Umbilical cord (tissue), 2 donors: Measurements from ENCODE around the gene SLC12A7. TPM values are rescaled to one million over a fixed set of nuclear protein-coding genes. Genes with fewer than 3 reads are reported as not detected.

Experiments
- DNase-seq: peaks from one replicate; pipeline ENCODE4 v3.0.0-alpha.2; 2015; ENCODE audit warnings: low spot score
- total RNA-seq: library from RNA; depleted of rRNA; stranded (reverse); fragments of >200 nt; gene quantifications from one replicate; pipeline ENCODE4 v1.2.3, GENCODE V29; 2014; ENCODE audit warnings: low replicate concordance; ENCODE audit not compliant: insufficient read depth

The SLC12A7 gene
- total RNA-seq, 1 donor from 2014 or later: 5.1 TPM

DNA sequence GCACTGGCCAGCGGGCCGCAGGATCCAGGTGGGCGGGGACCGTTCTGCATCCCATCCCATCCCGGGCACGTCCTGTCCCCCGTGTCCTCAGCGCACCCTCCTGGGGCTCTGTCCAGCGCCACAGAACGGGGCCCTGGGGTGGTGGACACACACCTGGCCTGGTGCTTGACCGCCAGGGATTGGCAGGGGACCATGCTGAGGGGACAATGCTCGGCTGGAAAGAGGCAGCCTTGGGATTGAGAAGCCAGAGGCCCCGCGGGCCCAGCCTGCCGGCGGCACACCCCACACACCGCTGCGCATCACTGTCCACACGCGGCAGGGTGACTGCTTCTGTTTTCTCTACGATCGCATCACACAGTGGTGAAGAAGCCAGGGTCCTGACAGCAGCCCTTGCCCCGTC is 33.0 kb downstream of the SLC12A7 start:
- no peak for DNase-seq

GRCh38 chr5:1078206-1078605 is 33.7 kb downstream of the SLC12A7 start:
- no peak for DNase-seq

DNA sequence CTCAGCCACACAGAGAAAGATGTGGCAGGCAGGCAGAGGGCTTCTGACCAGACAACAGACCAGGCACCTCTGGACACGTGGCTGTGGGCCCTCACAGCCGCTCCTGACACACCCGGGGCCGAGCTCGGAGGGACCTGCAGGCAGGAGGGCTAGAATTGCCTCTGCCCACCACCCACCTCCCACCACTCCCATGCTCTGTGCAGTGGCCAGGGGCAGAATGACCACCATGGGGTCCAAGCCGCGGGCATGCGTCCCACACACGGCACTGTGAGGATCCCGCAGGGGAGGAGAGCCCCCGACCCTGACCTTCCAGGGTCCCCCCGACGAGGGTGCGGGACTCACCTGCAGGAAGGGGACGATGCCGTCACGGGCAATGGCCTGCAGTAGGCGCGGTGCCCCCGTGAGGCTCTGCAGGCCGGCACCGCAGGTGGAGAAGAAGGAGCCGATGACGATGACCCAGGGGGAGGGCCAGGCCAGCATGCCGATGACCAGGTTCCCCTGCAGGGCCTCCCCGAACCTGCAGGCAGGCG is 34.3 kb downstream of the SLC12A7 start:
- no peak for DNase-seq

DNA sequence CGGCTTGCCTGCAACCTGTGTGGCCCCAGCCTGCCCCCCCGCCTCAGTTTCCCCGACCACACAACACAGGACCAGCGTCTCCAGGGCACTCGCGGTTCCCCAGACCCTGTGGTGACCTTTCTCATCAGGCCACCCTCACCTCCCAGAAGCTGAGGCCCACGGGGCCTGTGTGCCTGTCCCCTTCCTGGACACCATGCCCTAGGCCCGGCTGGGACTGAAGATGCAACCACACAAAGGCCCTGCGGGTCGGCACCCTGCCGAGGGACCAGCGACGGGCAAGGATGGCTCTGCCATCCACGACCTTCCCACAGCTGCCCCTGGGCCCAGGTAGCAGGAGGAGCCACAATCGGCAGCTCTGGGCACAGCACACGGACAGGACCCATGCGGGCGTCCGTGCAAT is 34.8 kb downstream of the SLC12A7 start:
- DNase-seq: no peak

DNA sequence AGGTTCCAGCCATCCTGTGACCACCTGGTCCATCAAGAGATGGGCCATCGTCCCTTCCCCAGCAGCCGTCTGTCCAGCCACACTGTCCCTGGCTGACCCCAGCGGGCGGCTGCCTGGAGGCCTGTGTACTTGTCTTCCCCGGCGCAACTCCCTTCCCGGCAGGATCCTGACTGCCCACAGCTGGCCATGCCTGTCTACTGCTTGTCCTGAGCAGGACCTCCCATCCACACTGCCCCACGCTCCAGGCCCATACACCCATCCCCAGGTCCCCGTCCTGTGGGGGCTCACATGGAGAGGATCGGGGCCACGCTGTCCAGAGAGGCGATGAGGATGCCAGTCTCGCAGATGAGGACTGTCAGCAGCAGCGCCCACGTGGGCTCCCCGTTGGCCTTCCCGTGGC is 35.5 kb downstream of the SLC12A7 start:
- DNase-seq: no peak

DNA sequence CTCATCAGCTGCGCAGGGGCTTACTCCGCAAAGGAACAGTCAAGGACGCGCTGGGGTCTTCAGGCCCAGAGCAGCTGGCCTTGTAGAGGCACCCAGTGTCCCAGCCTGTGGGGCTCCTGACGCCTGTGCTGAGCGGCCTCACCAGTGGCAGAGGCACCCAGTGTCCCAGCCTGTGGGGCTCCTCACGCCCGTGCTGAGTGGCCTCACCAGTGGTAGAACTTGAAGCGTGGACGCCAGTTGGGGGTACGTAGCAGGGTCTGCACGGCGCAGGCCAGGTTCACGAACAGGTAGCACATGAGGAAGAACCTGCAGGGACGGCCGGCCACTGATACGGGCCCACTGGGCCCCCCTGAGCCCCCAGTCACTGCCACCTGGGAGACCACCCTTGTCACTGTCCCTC is 35.9 kb downstream of the SLC12A7 start:
- DNase-seq: no peak

DNA sequence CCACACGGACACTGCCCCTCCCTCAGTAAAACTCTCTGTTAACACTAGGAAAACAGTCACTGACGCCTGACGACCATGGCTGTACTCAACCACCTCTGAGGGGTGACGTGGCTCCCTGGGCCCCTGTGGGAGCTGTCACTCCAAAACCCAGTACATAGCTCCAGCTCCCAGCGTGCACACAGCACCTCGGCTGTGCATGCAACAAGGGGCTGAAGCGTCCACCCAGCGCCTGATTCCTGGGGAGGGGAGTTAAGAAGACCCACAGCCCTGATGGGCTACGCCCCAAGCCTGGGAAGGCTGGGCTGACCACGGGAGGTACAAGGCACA is 36.3 kb downstream of the SLC12A7 start:
- no peak for DNase-seq

DNA sequence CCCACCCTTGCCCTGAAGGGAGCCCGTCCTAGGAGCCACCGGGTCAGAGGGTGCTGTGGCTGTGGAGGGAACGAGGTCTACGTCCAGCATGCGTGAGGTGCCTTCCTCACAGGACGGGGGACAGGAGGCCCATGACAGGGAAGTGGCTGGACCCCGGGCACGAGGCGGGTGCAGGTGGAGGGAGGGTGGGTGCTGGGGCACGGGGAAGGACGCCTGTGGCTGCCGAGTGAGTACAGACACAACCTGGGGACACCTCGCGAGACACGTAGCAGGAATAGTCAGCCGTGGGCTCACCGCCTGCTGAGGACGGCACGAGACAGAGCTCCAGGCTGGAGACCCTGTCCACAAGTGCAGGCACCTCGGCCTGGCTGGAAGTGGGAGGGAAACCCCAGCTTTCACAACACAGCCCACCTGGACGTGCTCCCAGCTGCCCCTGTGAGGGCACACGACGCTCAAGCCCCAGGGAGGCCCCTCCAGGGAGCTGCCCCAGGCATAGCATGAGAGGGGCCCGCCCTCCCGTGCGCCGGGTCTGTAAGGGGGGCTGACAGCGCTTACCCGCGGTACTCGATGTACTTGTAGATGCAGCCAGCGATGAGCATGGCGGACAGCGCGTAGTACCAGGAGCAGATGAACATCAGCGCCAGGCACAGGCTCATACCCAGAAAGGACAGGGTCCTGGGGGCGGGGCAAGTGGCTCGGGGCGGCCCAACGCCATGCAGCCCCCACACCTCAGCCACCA is 36.9 kb downstream of the SLC12A7 start:
- no peak for DNase-seq

GRCh38 chr5:1074226-1074625 is 37.6 kb downstream of the SLC12A7 start:
- DNase-seq: no peak

DNA sequence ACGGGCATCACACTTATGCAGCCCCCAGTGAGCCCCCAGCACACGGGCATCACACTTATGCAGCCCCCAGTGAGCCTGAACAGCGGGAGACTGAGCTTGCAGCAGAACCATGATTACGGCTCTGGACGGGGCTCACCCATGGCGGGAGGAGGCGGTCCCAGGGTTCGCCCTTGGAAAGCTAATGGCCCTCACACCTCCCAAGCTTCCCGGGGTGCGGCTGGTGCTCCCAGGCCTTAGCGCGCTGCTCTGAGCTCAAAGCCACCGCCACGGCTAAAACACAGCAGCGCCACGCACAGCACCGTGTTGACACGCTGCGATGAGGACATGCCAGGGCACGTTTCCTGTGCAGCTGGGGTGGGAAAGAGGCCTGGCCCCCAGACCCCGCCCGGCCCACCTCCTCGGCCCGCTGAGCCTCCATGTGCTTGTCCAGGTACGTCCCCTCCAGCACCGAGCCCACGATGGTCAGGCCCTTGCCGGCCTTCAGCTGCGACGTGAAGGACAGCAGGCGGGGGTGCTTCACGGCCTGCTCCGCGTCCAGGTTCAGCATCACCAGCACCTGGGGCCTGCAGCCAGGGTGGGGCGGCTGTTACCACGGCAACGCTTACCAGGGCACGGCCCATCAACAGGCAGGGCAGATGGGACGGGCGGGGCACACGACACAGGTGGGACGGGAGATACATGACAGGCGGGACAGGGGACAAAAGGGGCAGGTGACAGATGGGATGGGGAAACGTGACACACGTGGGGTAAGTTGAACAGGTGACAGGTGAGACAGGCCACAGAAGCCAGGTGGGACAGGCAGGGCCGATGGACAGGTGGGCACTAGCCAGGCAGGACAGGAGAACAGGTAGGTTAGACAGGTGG is 38.4 kb downstream of the SLC12A7 start:
- no peak for DNase-seq

DNA sequence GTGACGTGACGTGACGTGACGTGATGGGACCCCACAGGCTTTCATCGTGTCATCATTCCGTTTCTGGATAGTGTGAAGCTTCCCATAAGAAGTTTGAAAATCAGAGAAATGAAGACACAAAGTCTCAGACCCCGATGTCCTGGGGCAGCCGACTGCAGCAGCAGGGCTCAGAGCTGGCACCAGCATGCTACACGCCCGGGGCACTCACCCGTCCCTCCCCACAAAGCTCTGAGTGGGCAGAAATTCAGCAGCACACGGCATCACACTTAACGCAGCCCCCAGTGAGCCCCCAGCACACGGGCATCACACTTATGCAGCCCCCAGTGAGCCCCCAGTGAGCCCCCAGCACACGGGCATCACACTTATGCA is 42.2 kb downstream of the SLC12A7 start:
- DNase-seq: no peak

- DNase-seq: no peak
Observed at GRCh38 chr5:1068895-1069719, 42.8 kb downstream of the SLC12A7 start.

DNA sequence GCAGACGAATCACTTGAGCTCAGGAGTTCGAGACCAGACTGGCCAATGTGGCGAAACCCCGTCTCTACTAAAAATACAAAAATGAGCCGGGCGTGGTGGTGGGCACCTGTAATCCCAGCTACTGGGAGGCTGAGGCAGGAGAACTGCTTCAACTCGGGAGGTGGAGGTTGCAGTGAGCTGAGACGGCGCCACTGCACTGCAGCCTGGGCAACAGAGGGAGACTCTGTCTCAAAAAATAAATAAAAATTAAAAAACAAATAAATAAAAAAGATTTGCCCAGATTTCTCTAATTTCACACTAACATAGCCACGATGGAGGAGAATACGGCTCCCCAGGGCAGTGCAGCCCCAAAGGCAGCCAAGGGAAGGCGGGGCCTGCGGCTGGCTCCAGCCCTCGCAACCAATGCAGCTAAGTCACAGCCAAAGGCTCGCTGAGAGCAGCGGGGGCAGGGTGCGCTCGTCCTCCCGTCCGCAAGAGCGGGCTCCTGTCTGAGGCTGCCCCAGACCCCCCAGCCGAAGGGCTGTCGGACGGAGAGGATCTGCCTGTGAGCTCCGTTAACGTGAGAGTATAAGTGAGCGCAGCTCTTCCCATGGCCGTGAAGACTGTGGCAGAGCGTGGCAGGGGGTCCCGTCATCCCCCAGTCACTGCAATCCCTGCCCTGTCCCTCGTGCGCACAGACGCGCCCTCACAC is 43.5 kb downstream of the SLC12A7 start:
- DNase-seq: no peak

DNA sequence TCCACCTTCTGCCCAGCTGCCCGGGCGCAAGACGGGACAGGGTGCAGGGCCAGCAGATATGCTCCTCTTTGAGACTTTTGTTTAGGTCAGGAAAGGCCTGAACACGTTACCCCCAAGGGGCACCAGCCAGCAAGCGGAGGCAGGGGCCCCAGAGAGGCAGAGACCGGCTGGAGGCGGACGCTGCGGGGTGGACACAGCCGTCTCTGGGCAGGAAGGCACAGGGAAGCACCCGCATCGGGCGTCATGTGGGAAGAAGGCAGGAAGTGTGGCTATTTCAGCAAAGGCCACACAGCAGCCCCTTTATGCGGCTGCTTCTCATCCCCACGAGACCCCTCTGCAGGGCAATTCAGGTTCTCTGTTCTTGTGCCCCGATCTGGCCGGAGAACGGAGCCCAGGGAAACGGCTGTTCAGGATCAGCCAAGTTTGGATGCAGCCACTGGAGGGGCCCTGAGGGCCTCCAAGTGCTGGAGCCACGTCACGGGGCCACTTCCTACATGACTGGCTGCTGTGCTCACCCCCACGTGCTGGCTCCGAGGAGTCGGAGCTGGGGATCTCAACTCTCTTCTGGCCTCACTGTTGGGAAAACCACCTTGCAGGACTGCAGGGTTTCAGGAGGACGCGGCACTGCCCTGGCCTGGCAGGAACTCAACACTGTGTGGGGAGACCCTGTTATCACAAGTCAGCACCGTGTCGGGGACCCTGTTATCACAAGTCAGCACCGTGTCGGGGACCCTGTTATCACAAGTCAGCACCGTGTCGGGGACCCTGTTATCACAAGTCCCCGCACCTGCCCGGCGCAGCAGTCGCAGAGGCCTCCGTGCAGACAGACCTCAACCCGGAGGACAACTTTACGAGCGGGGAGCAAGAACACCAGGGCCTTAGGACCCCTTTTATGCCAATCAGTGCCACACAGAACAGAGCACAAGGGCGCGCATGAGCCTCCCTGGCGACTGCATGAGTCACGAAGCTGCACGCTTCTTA is 44.4 kb downstream of the SLC12A7 start:
- DNase-seq: no peak

DNA sequence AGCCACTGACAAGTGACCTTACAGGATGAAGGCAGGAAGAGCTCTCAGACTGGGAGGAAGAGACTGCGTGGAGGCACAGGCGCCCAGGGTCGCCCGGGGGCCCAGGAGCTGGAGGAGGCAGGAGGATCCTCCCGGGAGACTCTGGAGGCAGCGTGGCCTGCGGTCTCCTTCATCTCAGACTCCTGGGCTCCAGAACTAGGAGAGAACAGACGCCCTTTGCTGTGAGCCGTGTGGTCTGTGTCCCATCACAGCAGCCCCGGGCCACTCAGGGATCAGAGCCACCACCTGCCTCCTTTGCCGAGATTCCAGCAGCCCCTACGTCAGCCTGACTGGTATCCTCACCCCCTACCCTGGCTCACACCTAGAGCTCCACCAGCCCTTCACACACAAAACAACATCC is 45.2 kb downstream of the SLC12A7 start:
- DNase-seq: no peak

DNA sequence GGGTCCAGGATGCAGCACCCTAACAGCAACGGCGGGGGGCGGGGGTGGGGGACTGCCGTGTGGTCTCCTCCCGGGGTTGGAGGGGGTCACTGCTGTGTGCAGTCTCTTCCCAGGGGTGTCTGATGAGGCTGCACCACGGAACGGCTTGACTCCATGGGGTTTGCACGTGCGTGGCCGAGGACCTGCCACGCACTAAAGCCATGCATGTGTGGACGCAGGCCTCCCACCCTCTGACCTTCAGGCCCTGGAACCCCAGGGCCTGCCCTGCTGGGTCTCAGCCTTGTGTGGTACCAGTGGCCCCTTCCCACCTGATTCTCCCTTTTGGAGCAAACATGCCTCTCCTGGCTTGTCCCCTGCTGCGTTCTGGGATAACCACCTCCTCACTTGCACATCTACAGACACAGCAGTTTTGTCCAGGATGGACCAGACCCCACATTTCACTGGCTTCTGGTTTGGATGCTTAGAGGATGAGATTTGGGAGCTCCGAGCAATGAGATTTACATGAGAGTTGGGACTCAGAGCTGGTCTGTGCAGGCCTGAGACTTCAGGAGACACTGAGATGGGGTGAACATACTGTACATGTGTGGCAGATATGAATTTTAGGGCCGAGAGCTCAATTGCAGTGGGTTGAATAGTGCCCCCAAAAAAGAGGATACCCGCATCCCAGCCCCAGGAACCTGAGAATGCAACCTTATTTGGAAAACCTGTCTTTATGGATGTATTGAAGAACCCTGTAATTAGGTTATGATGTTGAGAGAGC is 45.8 kb downstream of the SLC12A7 start:
- DNase-seq: no peak

GRCh38 chr5:1065143-1065750 is 46.6 kb downstream of the SLC12A7 start:
- DNase-seq: no peak

GRCh38 chr5:1064383-1065142 is 47.3 kb downstream of the SLC12A7 start:
- no peak for DNase-seq
